HG03066 (cell line): ENCODE results near the gene TMEM143.
"Not testable (repeated sequence)": the region's sequence is repeated elsewhere in the genome, so short reads cannot be mapped to it uniquely, and the experiment has no call there.

ENCODE experiments used
- ATAC-seq: cut with Tn5 transposase; IDR thresholded peaks from one replicate; pipeline ENCODE4 v1.9.1; 2021; ENCODE audit warnings: low read depth; ENCODE audit not compliant: unreplicated experiment

TMEM143 gene

DNA sequence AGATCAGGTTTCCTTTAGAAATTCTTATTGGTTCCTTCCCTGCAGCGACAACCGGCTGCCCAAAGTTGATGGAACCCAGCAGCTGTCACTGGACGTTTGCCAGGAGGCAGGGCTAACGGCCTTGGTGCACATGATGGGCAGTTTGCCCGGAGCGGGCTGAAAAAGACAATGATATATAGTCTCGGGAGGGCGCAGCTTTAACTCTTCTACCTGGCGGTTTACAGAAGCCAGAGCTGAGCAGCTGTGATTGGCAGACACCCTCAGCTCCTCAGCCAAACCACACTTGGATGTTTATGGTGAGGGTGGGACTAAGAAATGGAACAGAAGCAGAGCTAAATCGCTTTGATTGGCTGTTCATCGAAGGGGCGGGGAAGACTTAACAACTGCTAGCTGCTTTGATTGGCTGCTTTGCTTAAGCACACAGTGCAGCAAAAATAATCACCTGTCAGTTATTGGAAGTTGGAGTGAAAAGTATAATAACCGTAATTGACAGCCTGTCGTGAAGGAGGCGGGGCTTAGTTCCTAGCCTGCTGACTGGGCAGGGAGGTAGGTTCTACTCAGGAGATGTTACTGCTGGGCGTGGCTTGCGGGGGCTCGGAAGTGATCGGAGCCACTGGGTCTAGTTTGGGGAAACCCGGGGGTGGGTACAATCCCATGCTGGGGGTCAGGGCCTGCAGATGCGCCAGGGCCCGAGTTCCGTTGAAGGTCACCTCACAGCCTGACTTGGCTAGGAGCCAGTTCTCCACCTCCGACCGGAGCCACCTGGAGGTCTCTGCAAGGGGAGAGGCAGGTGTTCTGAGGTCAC, 30.9 kb downstream of the TMEM143 start:
- peak; percentile 55 for ATAC-seq

GRCh38 chr19:48332351-48332661, 31.4 kb downstream of the TMEM143 start:
- no peak for ATAC-seq

GRCh38 chr19:48330012-48330681, 33.6 kb downstream of the TMEM143 start:
- no peak for ATAC-seq

DNA sequence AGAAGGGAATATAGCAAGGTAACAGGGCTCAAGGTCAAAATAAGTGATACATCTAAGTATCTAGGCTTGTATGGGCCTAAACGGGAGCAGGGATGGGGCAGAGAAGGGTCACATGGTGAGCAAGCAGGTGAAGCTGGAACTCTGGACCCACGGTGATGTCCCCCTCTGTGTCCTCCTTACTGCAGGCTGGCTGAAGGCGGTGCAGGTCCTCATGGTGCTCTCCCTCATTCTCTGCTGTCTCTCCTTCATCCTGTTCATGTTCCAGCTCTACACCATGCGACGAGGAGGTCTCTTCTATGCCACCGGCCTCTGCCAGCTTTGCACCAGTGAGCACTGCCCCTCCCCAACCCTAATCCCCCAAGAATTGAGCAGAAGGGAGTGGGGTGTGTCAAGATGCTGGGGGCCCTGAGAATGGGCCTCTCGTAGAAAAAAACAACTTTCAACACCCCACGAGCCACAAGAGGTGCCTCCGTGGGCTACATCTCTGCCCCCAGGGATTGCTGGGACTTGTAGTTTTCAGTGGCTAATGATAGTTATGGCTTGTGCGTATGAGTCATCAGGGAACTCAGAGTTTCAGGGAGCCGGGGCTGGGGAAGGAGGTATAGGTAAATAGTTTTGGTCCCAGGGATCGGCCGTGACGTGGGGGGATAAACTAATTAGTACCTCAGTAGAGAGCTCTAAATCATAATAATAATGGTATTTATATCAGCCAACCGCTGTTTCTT, 34.4 kb downstream of the TMEM143 start:
- no peak for ATAC-seq

- no peak for ATAC-seq
Measured at GRCh38 chr19:48325265-48325910, 38.4 kb downstream of the TMEM143 start, which contains the start of gene EMP3. EMP3 (plus strand) TSS chr19:48325552; CDS start chr19:48326845, 1,293 bp downstream.

DNA sequence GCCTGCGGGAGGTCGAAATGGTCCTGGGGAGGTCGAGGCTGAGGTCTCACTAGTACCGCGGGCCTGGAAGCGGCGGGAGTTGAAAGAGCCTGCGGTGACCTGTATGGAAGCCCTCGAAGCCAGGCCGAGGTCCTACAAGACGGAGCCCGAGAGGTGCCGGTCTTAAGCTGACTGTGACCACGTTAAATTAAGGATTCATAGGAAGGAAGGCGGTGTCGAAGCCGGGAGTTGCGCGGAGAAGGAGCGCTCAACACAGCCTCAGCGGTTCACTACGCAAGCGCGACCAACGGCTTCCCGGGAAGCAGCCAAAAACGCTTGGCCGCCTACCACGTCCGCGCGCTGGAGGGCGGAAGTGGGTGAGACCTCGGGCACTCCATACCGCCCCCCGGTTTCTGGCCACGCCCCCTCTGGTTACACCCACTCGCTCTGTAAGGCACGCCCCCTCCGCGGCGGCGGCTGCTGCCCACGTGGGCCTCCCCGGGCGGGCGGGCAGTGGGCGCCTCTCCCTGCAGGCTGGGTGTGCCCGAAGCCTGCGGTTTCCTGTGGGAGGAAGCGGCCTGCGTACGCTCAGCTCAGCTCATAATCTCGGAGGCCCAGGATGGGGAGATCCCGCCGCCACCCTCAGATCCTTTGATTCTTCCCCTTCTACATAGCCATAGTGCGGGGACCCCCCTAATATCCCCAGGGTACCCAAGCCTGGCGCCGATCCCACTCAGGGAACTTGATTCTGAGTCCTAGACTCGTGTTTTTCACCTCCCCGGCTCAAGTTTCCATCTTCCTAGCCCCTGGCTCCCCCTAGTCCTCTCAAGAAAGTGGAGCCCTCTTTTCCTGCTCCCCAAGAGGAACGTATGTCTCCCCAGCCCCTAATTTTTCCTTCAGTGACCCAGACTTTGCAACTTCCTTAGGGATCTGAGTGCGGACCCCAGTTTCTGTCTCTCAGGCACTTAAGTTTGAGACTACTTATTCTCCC, 41.8 kb downstream of the TMEM143 start:
- peak; percentile 52 for ATAC-seq

DNA sequence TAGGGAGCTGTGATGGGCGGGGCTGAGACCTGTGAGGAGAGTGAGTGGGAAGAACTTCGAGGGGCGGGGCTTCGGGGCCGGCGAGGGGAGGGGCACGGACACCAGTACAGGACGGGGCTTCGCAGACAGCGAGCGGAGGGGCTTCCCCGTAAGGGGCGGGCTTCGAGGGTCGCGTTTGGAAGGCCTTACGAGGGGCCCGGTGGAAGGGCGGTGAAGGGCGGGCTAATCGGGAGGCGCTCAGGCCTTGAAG, 42.4 kb downstream of the TMEM143 start:
- ATAC-seq, result peak; percentile 50

DNA sequence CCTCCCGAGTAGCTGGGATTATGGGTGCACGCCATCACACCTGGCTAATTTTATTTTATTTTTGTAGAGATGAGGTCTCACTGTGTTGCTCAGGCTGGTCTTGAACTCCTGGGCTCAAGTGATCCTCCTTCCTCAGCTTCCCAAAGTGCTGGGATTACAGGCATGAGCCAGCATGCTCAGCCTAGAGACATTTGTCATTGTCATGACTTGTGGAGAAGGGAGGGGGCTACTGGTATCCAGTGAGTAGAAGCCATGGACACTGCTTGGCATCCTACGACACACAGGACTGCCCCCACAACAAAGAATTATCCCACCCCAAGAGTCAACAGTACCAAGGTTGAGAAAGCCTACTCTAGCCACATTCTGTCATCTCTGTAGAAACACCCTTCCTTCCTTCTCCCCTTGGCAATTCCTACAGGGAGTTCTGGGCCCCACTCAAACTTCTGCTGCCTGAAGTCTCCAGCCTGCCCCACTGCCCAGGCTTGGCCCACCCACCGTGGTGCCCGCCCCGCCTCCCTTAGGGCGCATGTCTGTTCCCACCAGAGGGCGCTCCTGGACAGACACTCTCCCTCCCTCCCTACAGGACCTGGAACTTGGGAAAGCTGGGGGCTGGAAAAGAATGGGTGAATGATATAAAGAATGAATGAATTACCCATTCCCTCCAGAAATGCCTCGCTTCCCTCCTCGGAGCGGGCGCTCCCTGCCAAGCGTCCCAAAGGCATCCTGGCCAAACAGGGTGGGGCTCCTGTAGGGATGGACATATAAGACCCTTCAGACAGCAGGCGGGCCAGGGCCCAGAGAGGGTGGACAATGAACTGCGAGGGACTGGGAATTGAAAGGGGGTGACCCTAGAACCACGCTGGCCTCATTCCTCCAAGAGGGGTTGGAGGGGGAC, 43.8 kb downstream of the TMEM143 start:
- no peak for ATAC-seq

DNA sequence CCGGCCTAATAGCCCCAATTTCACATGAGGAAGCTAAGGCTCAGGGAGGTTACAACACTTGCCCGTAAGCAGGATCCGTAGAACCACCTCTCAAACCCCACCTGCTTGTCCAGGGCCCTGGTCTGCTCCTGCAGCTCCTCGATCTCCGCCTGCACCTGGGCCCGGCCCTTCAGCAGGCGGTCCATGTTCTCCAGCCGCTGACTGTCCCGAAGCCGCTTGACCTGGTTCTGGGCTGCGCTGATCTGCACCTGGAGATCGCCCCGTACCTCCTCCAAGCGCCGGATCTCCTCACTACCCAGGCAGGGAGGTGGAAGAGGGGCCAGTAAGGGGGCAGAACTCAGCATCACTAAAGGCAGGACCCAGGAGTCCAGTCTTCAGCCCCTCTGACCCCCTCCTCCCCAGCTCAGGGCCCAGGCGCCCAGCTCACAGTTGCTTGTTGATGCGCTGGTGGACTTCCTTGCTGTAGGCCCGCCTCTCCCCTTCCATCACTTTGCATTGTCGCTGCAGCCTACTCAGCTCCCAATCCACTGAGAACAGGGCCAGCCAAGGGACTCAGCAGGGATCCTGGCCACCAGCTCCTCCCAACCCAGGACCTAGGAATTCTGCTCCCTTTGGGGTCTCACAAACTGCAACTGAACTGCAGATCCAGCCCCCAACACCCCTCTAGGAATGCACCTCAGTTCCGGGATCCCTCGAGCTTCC, 45.3 kb downstream of the TMEM143 start:
- no peak for ATAC-seq

- ATAC-seq, result not testable (repeated sequence)
Measured at GRCh38 chr19:48317708-48317960, 46.1 kb downstream of the TMEM143 start.

DNA sequence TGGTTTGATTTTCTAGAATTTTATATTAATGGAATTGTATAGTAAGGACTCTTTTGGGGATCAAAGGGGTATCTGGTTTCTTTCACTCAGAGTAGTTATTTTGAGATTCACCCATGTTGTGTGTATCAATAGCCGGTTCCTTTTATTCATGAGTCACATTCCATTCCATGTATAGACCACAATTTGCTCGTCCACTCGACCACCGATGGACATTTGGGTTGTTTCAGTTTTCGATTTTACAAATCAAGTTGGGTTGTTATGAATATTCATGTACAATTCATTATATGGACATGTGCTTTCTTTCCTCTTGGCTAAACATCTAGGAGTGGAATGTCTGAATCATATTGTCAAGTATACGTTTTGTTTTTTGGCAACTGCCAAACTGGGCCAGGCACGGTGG, 48.0 kb downstream of the TMEM143 start:
- no peak for ATAC-seq

DNA sequence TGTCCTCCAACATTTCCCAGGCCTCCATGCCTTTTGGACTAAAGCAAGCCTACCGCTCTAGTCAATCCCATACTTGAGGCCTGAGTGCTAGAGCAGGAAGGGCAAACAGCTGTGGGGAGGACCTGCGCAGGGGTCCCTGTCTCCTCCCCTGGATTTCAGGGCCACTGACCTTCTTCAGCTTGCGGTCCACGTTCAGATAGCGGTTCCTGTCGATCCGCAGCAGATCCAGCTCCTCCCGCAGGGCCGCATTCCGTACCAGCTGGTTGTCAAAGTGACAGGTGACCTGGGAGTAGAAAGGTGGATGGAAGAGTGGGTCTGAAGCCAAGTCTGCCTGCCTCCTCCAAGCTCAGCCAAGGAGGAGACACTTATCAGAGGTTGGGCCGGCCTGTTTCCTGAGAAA, 52.4 kb downstream of the TMEM143 start:
- ATAC-seq, result no peak

- ATAC-seq, result no peak
Measured at GRCh38 chr19:48310227-48310626, 53.5 kb downstream of the TMEM143 start.

GRCh38 chr19:48309731-48310130, 54.0 kb downstream of the TMEM143 start:
- ATAC-seq, result not testable (repeated sequence)

GRCh38 chr19:48308631-48309586, 54.8 kb downstream of the TMEM143 start:
- ATAC-seq, result no peak

- ATAC-seq, result no peak
Measured at GRCh38 chr19:48303866-48304265, 59.9 kb downstream of the TMEM143 start.

DNA sequence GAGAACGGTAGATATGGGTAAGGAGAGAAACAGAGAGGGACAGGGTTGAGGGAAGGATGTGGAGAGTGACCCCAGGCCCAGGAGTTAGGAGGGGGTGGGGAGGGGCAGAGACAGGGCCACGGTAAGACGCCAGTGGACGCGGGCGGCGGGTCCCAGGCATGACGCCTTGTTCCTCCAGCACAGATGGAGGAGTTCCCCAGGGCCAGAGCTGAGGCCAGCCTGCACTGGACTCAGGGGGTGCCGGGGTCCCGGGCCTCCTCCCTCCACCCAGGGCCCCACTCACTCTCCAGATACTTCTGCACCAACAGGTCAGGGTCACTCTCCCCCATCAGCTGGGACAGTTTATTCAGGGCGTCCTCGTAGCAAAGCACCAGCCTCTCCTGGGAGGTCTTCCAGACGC, 60.4 kb downstream of the TMEM143 start:
- ATAC-seq, result no peak

DNA sequence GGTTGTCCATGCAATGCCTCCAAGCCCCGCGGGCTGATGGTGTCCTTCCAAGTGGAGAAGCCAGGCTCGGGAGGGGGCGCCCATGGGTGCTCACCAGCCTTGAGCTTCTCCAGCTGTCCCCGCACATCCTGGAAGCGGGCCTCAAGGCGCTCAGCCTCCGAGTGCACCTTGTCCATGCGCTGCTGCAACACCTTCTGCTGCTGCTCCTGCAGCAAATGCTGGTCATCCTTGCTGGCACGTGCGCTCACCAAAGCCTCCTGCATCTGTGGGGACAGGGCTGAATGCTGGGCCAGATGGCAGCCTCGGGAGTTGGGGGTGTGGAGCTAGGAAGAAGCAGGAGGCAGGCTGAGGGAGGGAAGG, 61.2 kb downstream of the TMEM143 start:
- no peak for ATAC-seq
